HG03439 (cell line): Measurements from ENCODE around the gene KRT26.
"Not testable (repeated sequence)": the region's sequence is repeated elsewhere in the genome, so short reads cannot be mapped to it uniquely, and the experiment has no call there.

Experiments used
- ATAC-seq: cut with Tn5 transposase; IDR thresholded peaks from one replicate; pipeline ENCODE4 v1.9.1; 2021; ENCODE audit warnings: mild to moderate bottlenecking, moderate library complexity; ENCODE audit not compliant: unreplicated experiment

KRT26 gene, protein sequence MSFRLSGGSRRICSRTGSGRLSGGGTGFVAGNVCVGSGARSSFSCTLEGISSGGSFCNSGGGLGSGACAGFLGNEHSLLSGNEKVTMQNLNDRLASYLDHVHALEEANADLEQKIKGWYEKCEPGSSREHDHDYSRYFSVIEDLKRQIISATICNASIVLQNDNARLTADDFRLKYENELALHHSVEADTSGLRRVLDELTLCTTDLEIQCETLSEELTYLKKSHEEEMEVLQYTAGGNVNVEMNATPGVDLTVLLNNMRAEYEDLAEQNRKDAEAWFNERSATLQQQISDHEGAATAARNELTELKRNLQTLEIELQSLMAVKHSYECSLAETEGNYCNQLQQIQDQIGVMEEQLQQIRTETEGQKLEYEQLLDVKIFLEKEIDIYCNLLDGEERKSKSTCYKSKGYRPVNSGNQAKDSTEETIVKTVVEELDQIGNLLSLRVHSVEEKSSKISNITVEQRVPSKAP

GRCh38 chr17:40772101-40772500, at the start of gene KRT26:
TSS of gene KRT26 (minus strand) at chr17:40772201. CDS start at chr17:40772113, 88 bp downstream.
- no peak for ATAC-seq

DNA sequence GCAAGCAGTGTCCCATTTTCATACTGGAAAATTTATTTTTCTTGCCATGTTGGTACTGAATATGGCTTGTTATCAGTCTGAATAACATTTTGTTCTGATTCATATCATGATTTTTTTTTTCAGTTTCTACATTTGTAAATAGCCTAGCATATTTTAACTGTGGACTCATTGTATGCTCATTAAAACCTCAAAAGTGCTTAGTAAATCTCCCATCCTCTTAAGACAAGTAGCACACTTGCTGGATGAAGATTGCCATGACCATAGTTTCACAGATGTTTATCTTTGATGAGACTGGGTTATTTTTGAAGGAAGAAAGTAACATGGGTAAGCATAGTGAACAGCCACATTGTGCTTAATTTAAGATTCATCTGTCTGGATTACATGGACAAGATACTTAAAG, 49.5 kb upstream of the KRT26 start:
- ATAC-seq = no peak

DNA sequence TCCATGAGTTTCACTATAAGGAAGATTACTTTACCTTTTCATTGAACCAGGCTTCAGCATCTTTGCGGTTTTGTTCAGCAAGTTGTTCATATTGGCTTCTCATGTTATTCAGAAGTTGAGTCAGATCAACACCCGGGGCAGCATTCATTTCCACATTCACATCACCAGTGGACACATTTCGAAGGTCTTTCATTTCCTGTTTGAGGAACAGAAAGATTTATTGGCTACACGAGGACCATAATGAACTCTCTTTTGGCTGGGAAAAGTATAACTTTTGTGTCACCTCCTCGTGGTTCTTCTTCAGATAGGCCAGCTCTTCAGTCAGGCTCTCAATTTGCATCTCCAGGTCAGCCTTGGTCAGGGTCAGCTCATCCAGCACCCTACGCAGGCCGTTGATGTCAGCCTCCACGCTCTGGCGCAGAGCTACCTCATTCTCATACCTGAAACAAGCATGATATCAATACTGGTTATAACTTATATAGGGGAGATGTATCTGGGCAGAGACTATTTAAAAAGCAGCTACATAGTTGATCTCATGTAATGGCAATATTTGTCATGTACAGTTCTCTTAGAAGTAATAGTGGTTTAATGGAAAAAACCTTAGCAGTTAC, 48.3 kb upstream of the KRT26 start:
- ATAC-seq = no peak

GRCh38 chr17:40819528-40820125, 47.6 kb upstream of the KRT26 start:
- no peak for ATAC-seq

DNA sequence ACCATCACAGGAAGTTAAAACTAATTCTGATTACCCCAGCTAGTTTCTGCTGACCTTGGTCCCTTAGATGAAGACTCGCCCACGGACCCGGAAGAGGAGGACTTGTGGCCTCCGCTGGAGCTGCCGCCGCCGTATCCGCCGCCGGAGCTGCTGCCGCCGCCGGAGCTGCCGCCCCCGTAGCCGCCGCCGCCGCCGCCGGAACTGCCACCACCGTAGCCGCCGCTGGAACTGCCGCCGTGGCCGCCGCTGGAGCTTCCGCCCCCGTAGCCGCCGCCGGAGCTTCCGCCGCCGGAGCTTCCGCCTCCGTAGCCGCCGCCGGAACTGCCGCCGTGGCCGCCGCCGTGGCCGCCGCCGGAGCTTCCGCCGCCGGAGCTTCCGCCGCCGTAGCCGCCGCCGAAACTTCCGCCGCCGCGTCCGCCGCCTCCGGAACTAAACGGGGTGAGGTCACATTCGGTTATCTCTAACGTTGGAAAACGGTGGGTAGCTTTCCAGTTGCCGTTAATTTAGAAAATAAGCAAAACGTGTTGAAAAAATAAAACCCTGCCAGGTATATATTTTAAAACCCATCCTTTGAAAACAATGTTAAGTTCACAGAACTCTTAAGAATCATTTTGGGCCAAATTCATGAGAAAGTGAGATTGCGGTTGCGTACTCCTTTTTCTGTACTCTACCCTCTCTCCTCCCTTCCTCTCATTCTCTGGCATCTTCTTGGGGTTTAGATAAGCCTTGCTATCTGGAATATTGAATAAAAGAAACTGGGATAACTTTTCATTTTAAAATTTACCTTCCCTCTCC, 46.9 kb upstream of the KRT26 start:
- ATAC-seq = peak; percentile 88

DNA sequence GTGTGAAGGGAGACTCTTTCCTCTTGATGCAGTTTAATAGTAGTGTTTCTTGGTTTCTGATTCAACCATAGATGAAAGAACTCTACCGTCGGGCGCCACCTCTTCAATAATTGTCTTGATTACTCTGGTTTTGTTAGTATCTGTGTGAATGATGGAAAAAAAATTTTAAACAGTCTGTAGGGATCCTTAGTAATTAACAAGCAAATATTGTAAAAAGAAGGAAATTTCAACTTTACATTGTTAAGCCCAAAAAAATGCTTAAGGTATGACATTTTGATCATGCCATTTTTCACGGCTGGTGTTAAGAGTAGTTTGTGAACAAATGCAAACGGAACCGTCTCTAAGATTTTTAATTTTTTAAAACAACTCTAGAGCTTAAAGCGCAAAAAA, 46.3 kb upstream of the KRT26 start:
- ATAC-seq = no peak

DNA sequence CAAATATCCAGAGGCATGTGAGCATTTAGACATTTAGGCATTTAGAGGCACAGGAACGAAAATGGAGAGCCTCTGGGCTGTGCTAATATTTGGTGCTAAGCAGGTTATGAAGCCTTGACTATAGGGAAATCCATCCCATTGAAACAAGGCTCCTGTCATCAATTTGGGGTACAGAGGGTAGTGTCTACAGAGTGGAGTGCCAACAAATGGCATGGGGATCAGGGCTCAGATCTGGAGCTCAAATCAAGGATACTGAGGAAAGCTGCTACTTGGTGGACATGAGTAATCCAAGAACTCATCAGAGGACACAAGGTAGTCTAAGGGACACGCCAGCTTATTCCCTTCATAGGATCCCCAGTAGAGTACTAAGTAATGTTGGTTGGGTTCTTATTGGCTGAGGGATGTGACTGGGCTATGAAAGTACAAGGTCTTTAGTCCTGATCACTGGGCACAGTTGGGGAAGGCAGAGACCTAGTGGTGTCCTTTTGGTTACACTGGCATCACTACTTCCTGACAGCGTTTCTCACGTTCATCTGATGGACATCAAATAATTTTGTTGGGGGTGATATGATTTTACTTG, 45.2 kb upstream of the KRT26 start:
- ATAC-seq = no peak

DNA sequence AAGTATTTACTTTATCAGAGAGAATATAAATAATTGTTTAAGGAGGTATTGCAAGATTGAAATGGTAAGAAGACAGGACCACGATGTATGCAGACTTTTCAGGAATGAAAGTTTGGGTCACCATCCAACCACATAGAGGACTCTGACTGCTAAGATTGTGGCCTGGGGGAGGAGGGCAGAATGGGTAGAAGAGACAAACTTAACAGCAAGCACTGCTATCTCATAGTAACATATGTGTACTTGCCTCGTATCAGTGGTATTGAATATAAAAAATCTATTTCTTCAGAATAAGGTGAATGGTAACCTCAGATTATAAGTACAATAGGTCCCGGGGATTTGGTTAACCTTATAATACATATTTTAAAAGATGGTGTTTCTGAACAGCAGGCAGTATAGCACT, 44.6 kb upstream of the KRT26 start:
- ATAC-seq = no peak

GRCh38 chr17:40815381-40815780, 43.4 kb upstream of the KRT26 start:
- ATAC-seq = no peak

DNA sequence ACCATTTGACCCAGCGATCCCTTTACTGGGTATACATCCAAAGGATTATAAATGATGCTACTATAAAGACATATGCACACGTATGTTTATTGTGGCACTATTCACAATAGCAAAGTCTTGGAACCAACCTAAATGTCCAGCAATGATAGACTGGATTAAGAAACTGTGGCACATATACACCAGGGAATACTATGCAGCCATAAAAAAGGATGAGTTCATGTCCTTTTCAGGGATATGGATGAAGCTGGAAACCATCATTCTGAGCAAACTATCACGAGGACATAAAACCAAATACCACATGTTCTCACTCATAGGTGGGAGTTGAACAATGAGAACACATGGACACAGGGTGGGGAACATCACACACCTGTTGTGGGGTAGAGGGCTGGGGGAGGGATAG, 42.7 kb upstream of the KRT26 start:
- not testable (repeated sequence) for ATAC-seq

- no peak for ATAC-seq
Observed at GRCh38 chr17:40813804-40814203, 41.8 kb upstream of the KRT26 start.

GRCh38 chr17:40812639-40813038, 40.6 kb upstream of the KRT26 start:
- no peak for ATAC-seq

- ATAC-seq = no peak
Observed at GRCh38 chr17:40810494-40810893, 38.5 kb upstream of the KRT26 start.

DNA sequence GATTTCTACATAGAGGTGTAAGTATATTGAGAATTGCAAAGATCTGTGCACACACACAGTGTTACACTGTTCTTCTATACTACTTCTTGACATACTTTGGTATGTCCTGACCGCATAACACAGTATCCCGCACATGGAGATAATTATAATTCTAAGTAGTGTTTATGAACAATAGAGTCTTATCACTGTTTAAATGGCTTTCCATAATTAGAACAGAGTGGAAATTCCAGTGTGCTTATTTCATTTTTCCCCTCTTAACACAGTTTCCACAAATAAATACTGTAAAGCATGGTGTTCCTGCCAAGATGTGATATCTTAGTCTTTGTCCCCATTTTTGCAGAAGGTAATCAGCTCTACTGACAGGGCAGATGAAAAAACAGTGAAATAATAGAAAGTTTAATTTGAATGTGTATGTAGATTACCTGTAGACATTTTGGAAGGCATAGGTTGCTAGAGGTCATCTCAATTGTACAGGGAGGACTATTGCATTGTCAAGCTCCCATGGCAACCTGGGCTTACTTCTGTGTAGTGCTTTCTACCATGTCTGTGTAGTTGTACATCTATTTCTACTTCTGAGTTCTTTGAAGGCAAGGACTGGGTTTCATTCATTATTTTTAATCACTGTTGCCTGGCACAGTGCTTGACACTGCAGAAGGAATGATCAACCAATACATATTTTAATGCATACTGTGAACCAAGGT, 37.9 kb upstream of the KRT26 start:
- no peak for ATAC-seq

DNA sequence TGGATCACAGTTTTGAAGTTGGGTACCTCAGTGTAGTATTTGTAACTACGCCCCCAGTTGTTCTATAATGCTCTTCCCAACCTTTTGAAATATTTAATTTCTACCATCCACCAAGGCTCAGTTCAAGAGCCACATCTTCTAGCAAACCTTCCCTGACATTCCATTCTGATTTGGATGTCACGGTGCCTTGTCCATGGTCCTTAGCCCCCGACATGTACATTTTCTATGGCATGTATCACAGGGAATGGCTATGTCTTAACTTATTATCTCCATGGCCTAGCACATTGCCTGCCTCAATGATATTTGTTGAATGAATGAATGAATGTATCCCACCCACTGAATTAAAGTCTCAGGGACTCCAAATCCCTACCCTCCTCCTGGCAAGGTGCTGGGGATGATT, 34.1 kb upstream of the KRT26 start:
- no peak for ATAC-seq

- peak; percentile 53 for ATAC-seq
Observed at GRCh38 chr17:40803617-40804082, 31.6 kb upstream of the KRT26 start.

DNA sequence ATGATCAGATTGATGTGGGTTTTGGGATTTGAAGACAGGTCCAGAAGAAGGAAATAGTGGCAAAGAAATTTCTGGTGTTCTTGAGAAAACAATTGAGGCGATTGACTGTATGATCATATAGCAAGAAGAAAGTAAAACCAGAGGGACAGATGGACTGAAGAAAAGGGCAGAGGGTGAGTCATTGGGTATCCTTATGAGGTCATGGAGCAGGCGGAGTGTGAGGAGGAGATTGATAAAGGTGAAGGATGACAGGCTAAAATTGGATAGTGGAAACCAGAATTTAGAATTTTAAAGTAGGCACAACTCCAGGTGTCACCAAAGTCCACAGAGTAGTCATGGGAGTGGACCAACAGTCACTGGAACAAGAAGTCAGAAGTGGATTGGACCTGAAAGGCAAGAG, 29.2 kb upstream of the KRT26 start:
- no peak for ATAC-seq

GRCh38 chr17:40800381-40800780, 28.4 kb upstream of the KRT26 start:
- ATAC-seq = no peak

GRCh38 chr17:40799859-40800258, 27.9 kb upstream of the KRT26 start, which contains the start of gene KRT28:
TSS of gene KRT28 (minus strand) at chr17:40799959. CDS start at chr17:40799893, 66 bp downstream.
- ATAC-seq = no peak

- no peak for ATAC-seq
Observed at GRCh38 chr17:40796846-40797245, 24.8 kb upstream of the KRT26 start.
